Superior temporal gyrus (tissue), 1 donor: Measurements from ENCODE around the gene UBE2E2.
A peak's percentile ranks its signal among the peaks of the same experiment; 100 is the strongest.
"Not testable (repeated sequence)": the region's sequence is repeated elsewhere in the genome, so short reads cannot be mapped to it uniquely, and the experiment has no call there.

Experiments
- DNase-seq: peaks from one replicate; pipeline ENCODE4 v3.0.0-alpha.2; 2016; ENCODE audit errors: extremely low spot score

Gene UBE2E2

DNA sequence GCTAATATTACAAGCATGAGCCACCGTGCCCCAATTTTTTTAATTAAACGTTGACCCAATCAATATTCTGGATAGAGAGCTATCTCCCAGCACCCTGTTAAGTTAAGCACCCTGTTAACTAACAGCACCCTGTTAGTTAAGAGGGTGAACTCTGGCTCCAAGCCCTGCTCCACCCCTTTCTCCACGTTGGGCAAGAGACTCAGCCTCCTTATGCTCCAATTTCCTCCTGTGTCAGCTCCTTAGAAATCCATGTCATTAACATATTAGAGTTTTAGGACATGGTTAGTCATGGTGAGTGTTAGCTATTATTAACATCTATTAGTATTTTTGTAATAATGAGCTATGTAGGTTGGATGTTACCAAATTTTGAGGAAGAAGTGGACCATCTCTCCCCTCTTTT is 385.4 kb downstream of the UBE2E2 start:
- DNase-seq: no peak

DNA sequence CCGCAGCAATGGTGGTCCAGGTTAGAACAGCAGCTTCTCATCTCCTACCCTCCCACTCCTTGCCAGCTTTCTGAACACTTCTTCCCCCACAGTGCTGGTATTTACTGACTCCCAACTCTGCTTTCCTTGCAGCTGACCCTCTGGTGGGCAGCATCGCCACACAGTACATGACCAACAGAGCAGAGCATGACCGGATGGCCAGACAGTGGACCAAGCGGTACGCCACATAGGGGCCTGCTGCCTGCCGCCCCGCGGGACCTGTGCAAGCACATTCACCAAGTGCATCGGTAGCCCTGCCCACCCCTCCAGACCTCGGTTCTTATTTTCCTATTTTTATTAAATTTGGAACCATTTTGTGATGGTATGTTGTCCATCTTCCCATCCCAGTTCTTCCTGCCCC is 386.5 kb downstream of the UBE2E2 start:
- no peak for DNase-seq

DNA sequence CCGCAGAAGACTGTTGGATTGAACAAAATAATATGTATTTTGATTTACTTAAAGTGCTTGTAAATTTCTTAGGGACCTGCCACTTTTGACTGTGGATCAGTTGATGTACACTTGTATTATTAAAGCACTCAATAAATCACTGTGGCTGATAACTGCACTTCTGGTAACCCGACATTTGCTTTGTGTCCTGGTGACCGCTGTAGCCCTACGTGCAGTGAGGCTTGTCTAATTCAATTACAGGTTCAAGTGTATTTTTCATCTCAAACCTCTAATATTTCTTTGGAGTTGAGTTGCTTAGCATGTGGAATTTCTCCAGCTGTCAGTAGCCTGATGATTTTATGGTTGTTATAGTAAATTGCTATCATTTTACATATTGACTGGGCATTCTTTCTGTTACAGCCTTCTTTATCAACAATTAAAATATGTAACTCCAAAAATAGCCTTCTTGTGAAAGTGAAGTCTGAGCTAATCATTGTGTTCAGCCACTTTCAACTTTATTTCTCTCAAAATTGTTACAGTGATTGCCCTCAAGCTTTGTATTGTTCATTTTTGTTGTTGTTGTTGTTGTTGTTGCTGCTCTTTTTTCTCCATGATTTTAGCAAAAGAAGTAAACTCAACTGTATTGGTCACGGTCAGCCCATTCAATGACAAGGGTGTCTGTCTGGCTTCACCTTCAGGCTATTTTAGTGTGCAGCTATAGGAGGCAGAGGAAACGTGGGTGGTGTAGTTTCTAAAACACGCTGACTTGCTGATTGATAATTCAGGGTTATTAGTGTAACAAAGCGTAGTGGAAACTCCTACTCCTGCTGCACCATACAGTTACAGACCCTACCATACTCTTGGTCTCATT is 387.5 kb downstream of the UBE2E2 start:
- no peak for DNase-seq

DNA sequence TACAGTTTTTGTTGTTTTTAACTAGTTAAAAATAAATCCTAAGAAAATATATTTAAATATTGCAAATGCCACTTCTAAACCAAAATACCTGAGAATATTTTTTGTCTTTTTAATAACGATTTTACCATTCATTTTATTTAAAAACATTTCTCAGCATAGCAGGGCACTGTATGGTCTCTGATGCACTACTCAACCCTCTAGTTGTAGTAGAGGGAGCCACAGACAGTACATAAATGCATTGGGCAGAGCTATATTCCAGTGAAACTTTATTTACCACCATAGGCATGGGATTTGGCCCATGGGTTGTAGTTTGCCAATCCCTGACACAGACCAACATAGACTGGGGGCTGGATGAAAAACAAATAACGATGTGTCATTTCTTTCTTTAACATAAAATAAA is 388.2 kb downstream of the UBE2E2 start:
- no peak for DNase-seq

DNA sequence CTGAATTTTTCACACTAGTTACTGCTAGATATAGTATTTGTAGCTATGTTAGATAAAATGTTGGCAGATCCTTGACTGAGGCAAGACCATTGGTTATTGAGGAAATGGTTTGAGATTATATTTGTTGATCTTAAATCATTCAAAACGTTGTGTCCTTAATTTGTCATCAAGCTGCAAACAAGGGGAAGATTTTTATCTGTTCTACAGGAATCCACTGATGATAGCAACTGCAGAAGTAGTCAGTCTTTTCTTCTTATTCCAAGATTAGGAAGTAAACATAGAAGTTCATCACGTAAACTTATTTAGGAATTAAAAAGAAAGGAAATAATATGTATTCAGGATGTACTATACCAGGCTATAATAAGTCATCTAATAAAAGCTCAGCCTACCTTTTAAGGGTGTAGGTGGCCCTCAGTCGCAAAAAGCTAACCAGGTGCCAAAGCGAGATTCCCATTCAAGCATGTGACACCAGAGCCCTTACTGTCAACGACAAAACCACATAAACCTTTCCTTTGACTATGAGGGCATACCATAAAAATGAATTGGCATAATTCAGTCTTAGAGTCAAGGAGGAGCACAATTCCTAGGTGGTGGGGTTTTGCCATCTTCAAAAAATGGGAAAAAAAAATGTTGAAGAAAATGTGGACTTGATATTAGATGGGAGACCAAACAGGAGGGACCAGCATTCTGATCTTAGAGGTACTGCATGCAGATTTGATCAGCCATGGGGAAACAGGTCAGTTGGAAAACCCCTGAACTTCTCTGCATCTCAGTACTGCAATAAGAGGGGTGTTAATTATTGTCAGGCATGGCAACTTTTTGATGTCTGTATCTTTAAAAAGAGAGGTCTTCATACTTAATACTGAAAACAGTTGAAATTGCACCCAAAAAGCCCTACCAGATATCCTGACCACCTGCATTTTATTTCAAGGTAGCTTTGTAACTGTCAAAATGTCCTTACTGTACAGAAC is 390.1 kb downstream of the UBE2E2 start:
- DNase-seq: no peak

DNA sequence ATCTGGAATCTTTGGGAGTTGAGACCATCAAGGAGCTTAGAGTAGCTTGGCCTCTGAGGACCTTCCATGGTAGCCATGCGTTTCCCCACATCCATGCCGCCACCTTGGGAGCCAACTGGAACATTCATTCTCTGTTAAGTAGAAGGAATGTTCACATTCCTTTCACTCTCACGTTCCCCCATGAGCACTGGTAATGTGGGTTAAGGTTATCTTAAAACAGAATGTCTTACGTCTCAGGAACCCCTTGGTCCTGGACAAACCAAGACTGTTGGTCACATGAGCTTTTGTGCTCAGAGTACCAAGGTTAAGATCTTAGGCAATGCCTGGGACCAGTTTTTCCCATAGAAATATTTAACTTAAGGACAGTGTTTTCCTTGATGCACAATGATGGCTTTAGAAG is 390.9 kb downstream of the UBE2E2 start:
- no peak for DNase-seq

DNA sequence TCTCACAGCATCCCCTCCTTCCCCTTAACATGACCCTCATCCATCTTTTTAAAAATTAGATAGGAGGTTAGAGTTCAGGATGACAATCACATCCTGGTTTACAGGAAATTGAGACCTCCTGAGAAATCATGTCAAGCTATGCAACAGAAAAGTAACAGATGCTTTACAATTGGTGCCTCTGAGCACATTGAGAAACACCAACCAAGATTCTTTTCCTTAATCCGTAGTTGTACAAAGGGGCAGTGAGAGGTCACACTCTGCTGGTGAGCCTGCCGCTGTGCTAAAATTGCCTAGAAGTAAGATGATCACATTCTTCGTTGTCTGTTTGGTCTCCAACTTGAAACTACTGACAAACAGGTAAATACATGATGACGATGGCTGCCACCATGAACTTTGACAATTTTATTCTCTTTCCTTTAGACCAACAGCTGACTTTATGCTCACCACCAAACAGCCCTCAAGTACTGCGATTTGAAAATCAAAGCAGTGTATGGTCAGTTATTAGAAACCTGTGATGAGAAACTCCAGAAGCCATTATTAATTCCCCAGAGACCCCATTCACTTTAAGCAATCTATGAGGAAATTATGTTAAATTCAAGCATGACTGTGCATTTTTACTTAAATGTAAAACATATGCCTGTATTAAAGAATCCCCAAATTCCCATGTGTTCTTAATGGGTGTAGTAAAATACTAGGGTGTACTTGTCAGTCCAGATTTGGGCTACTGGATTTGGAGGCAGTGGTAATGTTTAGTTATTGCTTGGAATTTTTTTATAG is 392.0 kb downstream of the UBE2E2 start:
- no peak for DNase-seq

DNA sequence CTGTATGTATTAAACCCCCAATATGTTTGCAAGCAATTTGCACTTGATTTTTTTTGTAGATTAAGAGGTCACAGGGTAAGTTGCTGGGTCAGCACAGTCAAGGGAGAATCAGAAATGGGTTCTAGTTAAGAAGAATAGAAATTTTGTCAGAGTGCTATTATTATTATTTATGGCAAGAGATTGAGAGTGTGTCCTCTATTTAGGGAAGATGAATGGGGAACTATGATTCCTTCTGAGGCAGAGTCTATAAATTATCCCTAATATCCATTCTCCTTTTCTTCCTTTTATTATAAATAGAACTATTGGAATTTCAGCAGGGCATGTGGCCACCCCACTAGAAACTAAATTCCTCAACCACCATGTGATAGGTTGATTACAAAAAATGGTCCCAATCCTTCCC is 392.7 kb downstream of the UBE2E2 start:
- no peak for DNase-seq

DNA sequence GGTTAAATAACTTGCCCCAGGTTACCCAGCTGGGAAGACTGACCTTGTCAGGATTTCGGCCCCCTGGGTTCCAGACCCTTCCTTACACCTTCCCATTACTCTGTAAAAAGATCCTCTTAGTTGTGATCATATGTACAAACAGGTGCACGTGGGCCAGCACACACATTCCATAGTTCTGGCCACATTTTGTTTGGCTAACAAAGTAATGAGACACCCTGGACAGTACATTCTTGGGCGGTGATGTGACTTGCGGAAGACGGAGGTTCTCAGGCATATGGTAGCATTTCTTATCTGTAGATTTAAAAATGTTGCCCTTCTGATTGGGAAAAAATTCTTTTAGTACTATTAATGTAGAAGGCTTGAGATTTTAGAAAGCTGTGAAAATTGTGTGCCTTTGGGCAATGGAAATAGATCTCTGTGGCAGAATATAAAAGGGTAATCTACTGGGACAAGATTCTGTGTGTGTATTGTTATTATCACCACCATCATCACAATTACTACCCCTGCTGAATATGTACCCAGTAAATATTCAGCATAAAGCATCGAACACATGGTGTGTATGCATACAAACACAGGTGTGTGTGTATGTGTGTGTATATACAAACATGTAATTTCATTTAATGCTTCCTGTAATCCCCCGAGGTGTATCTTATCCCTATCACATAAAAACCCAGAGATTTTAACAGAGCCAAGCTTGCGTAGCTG is 397.2 kb downstream of the UBE2E2 start:
- DNase-seq: no peak

DNA sequence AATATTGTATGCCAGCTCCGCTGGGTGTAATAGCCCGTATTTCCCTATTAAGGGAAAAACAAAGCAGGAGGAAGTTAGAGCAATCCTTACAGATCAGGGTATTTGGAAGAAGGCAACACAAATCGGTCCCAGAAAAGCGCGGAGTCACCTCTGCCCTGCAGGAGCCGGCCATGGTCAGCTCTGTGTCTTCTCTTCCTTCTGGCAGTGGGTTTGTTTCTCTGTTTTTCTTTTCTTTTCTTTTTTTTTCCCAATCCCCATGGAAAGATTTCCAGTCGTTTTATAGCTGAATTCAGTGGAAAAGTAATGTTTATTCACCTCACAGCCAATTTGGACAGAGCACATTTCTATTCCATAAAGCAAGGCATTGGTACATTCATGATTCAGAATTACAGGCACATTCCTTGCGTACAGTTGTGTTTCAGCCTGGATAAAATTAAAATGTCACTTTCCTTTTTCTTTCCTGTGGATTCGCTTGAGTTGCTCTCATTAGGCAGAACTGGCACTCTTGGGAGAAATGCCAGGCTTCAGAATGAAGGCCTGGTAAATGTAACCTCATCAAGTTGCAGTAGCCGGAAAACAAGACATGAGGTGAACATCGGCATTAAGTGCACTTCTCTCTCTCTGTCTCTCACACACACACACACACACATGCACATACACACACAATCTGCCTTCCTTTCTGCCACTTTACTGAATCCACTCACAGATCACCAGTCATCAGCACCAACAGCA is 398.1 kb downstream of the UBE2E2 start:
- DNase-seq: no peak

DNA sequence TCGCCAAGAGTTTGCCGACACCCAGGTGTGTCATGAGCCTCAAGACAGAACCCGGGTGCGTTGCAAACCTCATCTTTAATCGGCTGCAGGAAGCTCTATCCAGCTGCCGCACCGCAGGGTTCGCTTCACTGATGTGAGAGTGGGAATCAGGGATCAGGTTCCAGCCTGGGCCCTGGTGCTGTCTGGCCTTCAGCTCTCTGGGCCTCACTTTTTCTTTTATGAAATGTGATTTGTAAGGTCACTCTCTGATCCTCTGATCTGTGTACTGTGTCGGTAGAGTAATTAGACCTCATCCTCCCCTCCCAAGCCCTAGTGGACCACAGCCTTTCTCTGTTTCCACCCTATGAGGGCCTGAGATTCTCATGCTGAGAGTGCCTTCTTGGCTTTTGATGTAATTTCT is 399.8 kb downstream of the UBE2E2 start:
- no peak for DNase-seq

DNA sequence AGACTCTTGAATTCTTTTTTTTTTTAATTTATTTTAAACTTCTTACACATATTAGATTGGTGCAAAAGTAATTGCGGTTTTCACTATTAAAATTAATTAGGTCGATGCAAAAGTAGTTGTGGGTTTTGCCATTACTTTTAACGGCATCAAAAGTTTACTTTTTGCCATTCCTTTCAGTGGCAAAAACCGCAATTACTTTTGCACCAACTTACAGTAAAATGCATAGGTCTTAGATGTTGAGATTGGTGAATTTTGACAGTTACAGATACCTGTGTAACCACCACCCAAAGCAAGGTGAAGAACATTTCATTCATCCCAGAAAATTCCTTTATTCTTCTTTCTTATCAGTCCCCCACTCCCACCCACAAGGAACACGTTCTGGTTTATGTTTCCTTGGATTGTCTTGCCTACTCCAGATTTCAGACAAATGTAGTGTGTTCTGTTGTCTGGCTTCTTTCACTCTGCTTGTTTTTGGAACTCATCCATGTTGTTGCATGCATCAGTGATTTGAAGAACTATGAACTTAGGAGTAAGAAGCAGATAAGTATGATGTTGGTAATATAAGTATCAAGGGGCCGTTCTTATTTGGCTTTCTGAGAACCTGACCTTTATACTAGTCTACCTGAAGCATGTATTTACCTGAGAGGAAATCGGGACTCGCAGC is 404.2 kb downstream of the UBE2E2 start:
- no peak for DNase-seq

DNA sequence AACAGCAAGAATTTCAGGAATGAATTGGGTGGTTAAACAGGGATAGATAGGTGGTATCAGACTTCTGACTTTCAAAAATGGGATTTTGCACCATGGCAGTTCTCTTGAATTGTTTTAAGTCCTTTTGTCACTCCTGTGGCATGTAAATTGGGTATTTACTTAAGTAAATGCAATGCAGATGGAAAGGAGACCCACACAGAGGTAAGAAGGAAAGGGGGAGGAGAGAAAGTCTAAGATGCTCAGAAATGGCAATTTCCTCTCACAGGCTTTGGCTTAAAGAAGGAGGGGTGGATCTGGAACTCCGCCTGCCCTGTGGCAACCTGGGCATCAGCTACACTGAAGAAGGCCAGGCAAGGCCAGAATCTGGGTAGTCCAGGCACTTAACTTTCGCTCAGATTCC is 405.5 kb downstream of the UBE2E2 start:
- DNase-seq: no peak

DNA sequence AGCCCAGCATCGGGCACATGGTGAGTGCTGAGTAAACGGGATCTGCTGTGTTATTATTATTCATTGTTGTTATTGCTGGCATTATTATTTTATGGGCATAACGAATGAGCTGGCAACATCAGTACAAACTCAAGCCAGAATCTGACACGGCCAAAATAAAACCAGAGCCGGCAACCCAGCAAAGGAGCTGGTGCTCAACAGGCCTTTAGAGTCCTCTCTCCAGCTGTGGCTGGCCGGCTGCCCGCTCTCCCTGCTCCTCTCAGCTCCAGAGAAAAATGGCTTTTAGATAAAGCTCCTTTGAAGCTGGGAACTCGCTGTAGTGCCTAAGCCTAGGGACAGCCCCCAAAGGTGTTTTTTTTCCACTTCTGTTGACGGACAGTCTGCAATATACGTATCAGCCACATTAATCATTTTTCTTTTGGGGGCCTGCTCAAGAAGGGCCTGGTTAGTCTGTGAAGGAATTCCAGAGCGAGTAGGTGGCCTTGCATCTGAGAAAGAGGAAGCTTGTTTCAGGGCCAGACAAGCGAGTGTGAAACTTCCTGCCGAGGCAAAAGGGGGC is 408.7 kb downstream of the UBE2E2 start:
- peak; percentile 89 for DNase-seq

DNA sequence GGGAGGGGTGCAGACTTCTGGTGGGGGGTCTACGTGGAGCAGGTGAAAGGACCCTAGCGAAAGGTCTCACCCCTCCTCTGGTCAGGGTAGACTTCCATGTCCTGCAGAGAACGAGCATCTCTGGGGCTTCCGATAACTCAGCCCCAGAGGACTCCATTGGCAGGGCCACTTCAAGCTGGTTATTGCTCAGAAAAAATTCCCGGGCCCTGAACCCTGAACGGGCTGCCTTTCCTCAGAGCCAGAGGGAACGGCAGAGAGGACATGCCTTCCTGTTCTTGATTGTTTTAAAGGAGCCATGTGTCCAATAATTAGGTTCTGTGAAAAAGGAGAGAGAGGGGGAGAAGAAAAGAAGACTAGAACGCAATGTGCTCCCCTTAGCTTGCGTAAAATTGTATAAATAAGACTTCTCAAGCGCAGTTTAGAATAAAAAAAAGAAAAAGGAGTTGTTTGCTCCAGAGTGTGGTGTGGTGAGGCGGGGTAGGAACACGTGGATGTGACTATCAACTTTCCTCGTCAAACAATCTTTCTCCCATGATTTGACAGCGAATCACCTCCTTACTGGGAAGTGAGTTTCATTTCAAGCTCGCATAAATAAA is 409.3 kb downstream of the UBE2E2 start:
- no peak for DNase-seq

DNA sequence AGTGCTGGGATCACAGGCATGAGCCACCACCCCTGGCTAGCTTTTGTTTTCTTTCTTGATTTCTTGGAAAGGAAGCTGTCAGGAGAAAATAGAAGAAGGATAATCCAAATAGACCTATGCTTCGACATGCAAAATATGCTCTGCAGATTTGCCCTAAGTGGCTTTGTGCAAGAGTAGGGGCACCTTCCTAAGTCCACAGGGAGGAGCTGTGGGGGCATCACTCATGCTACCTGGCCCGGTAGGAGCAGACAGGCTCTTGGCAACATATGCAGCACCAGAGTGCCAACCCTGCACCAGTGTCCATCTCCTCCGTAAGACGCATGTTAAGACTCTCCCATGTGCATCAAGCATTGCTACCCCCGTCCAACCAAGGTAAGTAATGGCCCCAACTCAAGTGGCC is 411.9 kb downstream of the UBE2E2 start:
- no peak for DNase-seq

DNA sequence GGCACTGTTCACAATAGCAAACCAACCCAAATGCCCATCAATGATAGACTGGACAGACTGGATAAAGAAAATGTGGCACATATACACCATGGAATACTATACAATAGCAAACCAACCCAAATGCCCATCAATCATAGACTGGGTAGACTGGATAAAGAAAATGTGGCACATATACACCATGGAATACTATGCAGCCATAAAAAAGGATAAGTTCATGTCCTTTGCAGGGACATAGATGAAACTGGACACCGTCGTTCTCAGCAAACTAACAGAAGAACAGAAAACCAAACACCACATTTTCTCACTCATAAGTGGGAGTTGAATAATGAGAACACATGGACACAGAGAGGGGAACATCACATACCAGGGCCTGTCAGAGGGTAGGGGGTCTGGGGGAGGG is 415.3 kb downstream of the UBE2E2 start:
- not testable (repeated sequence) for DNase-seq

DNA sequence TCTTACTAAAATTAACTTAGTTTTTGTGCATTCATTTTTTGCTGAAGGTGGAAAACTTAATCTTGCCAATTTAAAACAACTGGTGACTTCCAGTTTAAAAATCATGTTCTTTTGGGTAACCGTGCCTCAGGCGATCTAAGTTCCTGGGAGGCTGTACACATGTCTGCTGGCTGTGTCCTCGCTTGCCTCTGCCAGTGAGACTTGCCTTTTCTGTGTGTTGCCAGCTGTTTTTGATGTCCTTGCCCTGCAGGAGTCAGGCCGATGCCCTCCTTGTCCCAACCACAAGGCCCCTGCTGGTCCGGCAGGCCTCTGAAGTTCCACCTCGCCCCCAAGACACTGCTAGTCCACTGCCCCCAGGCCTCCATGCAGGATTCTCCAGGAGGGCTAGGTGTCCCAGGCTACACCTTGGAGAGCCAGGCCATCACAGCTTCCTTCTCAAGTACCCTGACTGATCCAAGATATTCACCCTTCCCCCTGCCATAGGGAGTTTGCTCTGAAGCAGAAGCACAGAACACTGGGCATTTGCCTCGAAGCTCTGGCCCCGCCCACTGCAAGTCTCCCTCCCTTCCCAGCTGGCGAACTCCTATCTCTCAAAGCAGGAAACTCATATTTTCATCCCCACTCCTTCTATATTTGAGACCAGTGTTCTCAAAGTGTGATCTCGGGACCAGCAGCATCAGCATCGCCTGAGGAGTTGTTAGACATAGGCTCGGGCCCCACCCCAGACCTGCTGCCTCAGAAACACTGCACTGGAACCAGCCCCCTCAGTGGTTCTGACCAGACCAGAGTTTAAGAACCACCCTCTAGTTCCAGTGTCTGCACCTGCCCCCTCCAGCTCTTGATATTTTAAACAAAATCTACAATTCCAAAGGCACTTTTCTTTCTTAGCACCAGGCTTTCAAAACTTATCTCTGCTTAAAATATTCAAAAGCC is 416.8 kb downstream of the UBE2E2 start:
- DNase-seq: no peak
